Thymus (tissue), 11 donors: ENCODE results near the gene DGKG. TPM values are rescaled to one million over a fixed set of nuclear protein-coding genes. Genes with fewer than 3 reads are reported as not detected.

Experiments
- DNase-seq, 9 donors: peaks; one replicate each; pipeline ENCODE4 v3.0.0-alpha.2; 2013; ENCODE audit warnings: low spot score in 9 of 9, low read depth in 6 of 9, missing footprints in 1 of 9
- H3K27ac ChIP-seq, 2 donors: one replicate each; pipeline ENCODE4 v1.5.1; 2013; ENCODE audit warnings: control low read depth in 1 of 2, low read depth in 1 of 2, low read length in 1 of 2, mild to moderate bottlenecking in 1 of 2, moderate library complexity in 1 of 2
- H3K27me3 ChIP-seq, 2 donors: one replicate each; pipeline ENCODE4 v1.5.1; 2013; ENCODE audit warnings: low read length in 1 of 2; ENCODE audit not compliant: control insufficient read depth in 2 of 2, insufficient read depth in 1 of 2
- H3K36me3 ChIP-seq, 2 donors: one replicate each; pipeline ENCODE4 v1.5.1; 2013; ENCODE audit warnings: low read length in 1 of 2, mild to moderate bottlenecking in 1 of 2, moderate library complexity in 1 of 2; ENCODE audit not compliant: control insufficient read depth in 2 of 2, insufficient read depth in 2 of 2
- H3K4me1 ChIP-seq, 2 donors: one replicate each; pipeline ENCODE4 v1.5.1; 2013; ENCODE audit warnings: low read length in 2 of 2; ENCODE audit not compliant: control insufficient read depth in 2 of 2, insufficient read depth in 2 of 2
- H3K4me3 ChIP-seq, 2 donors: one replicate each; pipeline ENCODE4 v1.5.1; 2013; ENCODE audit warnings: low read length in 2 of 2, control low read depth in 1 of 2, mild to moderate bottlenecking in 1 of 2
- H3K9me3 ChIP-seq, 2 donors: one replicate each; pipeline ENCODE4 v1.5.1; 2013; ENCODE audit warnings: low read length in 1 of 2, mild to moderate bottlenecking in 1 of 2; ENCODE audit not compliant: control insufficient read depth in 2 of 2, insufficient read depth in 1 of 2
- WGBS: extraction: QIAGEN DNeasy Blood & Tissue Kit; methylation state at CpG from one replicate; pipeline ENCODE4 v1.1.7; 2013; 5-methylcytosine and 5-hydroxymethylcytosine counted together
- polyA plus RNA-seq: library from polyadenylated mRNA; stranded (reverse); fragments of 200-250 nt; gene quantifications from one replicate; pipeline ENCODE4 v1.2.3, GENCODE V29; 2013
- total RNA-seq: library from RNA; stranded (reverse); fragments of 120-200 nt; gene quantifications from one replicate; pipeline ENCODE4 v1.2.4, GENCODE V29; 2013
- donor health status: healthy.

Gene DGKG
- total and polyA plus RNA-seq, 2 donors: 1.1 to 1.6 TPM

GRCh38 chr3:186329589-186329988, 32.4 kb downstream of the DGKG start:
- Histone ChIP-seq H3K4me3 (no peak overlapping the region), H3K4me1 (no peaks in the 10 kb centered on the region), H3K9me3 (no peaks in the 10 kb centered on the region), H3K27ac (no peak overlapping the region), H3K36me3 (no peaks in the 10 kb centered on the region), H3K27me3 (no peaks in the 10 kb centered on the region)
- no peak for DNase-seq
- WGBS: 95% methylated on average over 1 of the region's 1 CpG

- 96% methylated on average over 2 of the region's 2 CpGs for WGBS
- Histone ChIP-seq H3K36me3 (no peaks in the 10 kb centered on the region), H3K27ac (no peak overlapping the region), H3K9me3 (no peaks in the 10 kb centered on the region), H3K4me3 (no peak overlapping the region), H3K27me3 (no peaks in the 10 kb centered on the region), H3K4me1 (no peaks in the 10 kb centered on the region)
- DNase-seq: no peak
These were observed 34.0 kb downstream of the DGKG start for GRCh38 chr3:186327912-186328487.

- 94% methylated on average over 5 of the region's 5 CpGs for WGBS
- DNase-seq: no peak
These were observed 39.3 kb downstream of the DGKG start for GRCh38 chr3:186322761-186323160.

GRCh38 chr3:186321746-186322145, 40.3 kb downstream of the DGKG start:
- H3K36me3 ChIP-seq: no peaks in the 10 kb centered on the region
- H3K9me3 ChIP-seq: no peaks in the 10 kb centered on the region
- H3K4me1 ChIP-seq: no peaks in the 10 kb centered on the region
- peaks cover 0 to 4% of the 10 kb centered on the region in 2 donors for H3K27me3 ChIP-seq
- DNase-seq: no peak
- 97% methylated on average over 3 of the region's 3 CpGs for WGBS
- no peak overlapping the region for H3K27ac ChIP-seq
- H3K4me3 ChIP-seq: no peak overlapping the region

More at GRCh38 chr3:186322761-186323160, 39.3 kb downstream of the DGKG start:
- Histone ChIP-seq H3K36me3 (no peaks in the 10 kb centered on the region), H3K4me1 (no peaks in the 10 kb centered on the region), H3K9me3 (no peaks in the 10 kb centered on the region), H3K27me3 (peaks cover 0 to 4% of the 10 kb centered on the region in 2 donors), H3K27ac (no peak overlapping the region), H3K4me3 (no peak overlapping the region)

GRCh38 chr3:186320862-186321568, 41.0 kb downstream of the DGKG start:
- WGBS: 94% methylated on average over 4 of the region's 4 CpGs
- no peak for DNase-seq
- Histone ChIP-seq H3K27me3 (peaks cover 0 to 4% of the 10 kb centered on the region in 2 donors), H3K4me1 (no peaks in the 10 kb centered on the region), H3K36me3 (no peaks in the 10 kb centered on the region), H3K27ac (no peak overlapping the region), H3K9me3 (no peaks in the 10 kb centered on the region), H3K4me3 (no peak overlapping the region)

- WGBS: 95% methylated on average over 7 of the region's 7 CpGs
- H3K36me3 ChIP-seq: no peaks in the 10 kb centered on the region
These were observed 42.1 kb downstream of the DGKG start for GRCh38 chr3:186319945-186320344.

GRCh38 chr3:186318135-186318534, 43.9 kb downstream of the DGKG start:
- H3K36me3 ChIP-seq: no peaks in the 10 kb centered on the region
- 94% methylated on average over 4 of the region's 4 CpGs for WGBS
- H3K4me1 ChIP-seq: no peaks in the 10 kb centered on the region
- peaks cover 0 to 4% of the 10 kb centered on the region in 2 donors for H3K27me3 ChIP-seq
- no peak for DNase-seq
- H3K4me3 ChIP-seq: no peak overlapping the region
- H3K9me3 ChIP-seq: no peaks in the 10 kb centered on the region
- no peak overlapping the region for H3K27ac ChIP-seq

More at GRCh38 chr3:186319945-186320344, 42.1 kb downstream of the DGKG start:
- H3K4me1 ChIP-seq: no peaks in the 10 kb centered on the region
- H3K27me3 ChIP-seq: peaks cover 0 to 4% of the 10 kb centered on the region in 2 donors
- H3K4me3 ChIP-seq: no peak overlapping the region
- no peaks in the 10 kb centered on the region for H3K9me3 ChIP-seq
- no peak overlapping the region for H3K27ac ChIP-seq
- no peak for DNase-seq

GRCh38 chr3:186317478-186317877, 44.6 kb downstream of the DGKG start:
- Histone ChIP-seq H3K9me3 (no peaks in the 10 kb centered on the region), H3K27ac (no peak overlapping the region), H3K36me3 (no peaks in the 10 kb centered on the region), H3K4me1 (no peaks in the 10 kb centered on the region), H3K4me3 (no peak overlapping the region), H3K27me3 (no peaks in the 10 kb centered on the region)
- over 99% methylated on average over 7 of the region's 7 CpGs for WGBS
- no peak for DNase-seq

- DNase-seq: no peak
- H3K4me3 ChIP-seq: no peak overlapping the region
- H3K27me3 ChIP-seq: peaks cover 0 to 2% of the 10 kb centered on the region in 2 donors
- WGBS: 95% methylated on average over 9 of the region's 9 CpGs
- H3K27ac ChIP-seq: no peak overlapping the region
- H3K4me1 ChIP-seq: no peaks in the 10 kb centered on the region
- H3K36me3 ChIP-seq: no peaks in the 10 kb centered on the region
- no peaks in the 10 kb centered on the region for H3K9me3 ChIP-seq
These were observed 45.3 kb downstream of the DGKG start for GRCh38 chr3:186316666-186317260.
